HuH-7.5 (cell line): Measurements from ENCODE around the gene SYTL2.
A peak's percentile ranks its signal among the peaks of the same experiment; 100 is the strongest.

Experiments
- DNase-seq: peaks from one replicate; pipeline ENCODE4 v3.0.0; 2011; ENCODE audit warnings: low spot score

Gene SYTL2

DNA sequence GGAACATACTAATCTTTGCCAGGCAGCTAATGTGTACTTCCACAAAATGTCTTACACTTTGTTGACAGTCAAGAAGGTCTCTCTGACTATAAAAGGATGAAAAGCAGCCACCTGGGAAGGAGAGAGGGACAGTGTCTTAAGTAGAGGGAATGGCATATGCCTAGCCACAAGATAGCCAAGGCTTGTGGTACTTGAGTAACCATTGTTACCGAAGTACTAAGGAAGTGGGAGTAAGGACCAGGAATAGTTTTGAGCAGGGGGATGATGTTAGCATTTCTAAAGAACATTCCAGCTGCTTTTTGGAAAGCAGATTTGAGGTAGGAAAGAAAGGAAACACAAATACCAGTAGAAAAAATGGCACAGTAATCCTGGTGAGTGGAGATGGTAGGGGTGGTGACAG lies 159.8 kb downstream of the SYTL2 start:
- no peak for DNase-seq

DNA sequence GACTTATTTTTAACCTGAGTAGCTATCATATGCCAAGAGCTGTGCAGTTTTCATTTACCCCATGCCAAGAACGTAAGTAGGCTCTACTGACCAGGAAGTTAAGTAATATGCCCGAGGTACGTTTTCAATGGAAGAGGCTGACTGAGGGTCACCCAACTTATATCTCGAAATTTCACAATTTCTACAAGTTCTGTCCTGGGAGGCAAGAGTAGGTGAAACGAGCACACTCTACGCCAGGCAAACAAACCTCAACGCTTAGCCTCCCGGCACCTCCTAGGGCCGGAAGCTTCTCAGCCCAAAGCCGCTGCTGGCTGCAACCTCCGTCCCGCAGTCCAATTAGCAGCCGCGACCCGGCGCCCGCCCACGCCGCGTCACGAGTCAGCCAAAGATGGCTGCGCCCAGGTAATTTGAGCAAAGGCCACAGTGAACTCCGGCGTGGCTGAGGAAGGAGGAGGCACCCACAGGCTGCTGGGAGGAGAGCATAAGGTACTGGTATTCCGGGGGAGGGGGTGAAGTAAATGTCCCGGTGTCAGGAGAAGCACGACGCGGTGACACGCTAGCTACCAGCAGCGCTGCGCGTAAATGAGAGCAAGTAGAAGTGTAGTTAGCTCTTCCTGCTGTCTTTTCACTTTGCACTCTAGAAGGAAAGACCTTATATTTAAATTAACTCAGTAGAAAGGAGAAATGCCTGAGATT lies 163.2 kb downstream of the SYTL2 start, which contains the start of gene TMEM126A:
Gene TMEM126A, plus strand, starts transcription at position 364 of the 696 bp plus-strand sequence. CDS start 2,289 bp downstream, outside the sequence.
- DNase-seq: peak; percentile 48

DNA sequence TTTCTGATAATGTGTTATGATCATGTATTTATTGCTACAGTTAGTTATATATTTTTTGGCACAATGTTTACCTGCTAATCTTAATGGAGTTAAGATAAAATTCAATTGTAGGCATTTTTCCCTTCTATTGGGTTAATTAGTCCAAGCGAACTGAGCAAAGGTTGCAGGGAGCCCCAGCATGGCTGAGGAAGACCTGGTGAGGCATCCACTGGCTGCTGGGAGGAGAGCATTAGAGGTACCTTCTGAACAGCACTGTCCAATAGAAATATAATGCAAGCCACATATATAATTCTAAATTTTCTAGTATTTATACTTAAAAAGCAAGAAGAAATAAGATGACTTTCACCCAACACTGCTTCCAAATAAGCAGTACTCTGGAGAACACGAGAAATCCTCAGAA lies 163.9 kb downstream of the SYTL2 start:
- DNase-seq: no peak
